HG02938 (cell line): Measurements from ENCODE around the gene GSTM4.

ENCODE experiments used
- ATAC-seq: cut with Tn5 transposase; IDR thresholded peaks from one replicate; pipeline ENCODE4 v1.9.1; 2021; ENCODE audit warnings: mild to moderate bottlenecking, moderate library complexity; ENCODE audit not compliant: unreplicated experiment

GSTM4 gene

DNA sequence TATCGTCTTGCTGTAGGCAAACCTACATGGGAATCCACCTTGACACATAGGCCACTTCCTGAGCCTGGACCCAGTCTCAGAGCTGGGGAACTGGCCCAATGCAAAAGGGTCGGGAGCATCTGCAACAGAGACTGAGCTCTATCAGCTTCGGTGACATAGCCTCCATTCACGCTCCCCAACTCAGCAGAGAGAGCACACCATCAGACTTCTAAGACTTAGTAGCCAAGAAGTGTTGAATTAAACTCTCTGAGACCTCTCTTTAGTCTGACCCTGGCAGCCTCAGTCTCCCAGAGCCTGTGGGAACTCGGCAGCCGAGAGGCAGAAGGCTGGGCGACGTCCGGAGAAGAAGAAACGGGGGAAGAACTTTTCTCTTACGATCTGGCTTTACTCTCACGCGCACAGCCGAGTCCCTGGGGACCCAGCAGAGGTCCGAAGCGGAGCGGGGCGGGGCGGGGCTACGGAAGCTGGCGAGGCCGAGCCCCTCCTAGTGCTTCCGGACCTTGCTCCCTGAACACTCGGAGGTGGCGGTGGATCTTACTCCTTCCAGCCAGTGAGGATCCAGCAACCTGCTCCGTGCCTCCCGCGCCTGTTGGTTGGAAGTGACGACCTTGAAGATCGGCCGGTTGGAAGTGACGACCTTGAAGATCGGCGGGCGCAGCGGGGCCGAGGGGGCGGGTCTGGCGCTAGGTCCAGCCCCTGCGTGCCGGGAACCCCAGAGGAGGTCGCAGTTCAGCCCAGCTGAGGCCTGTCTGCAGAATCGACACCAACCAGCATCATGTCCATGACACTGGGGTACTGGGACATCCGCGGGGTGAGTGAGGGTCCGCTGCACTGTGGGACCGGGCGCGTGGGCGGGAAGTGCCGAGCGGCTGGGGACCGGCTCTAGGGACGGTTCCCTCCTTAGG, at the start of gene GSTM4:
TSS of gene GSTM4 (plus strand) at position 485 of the 905 bp plus-strand sequence. CDS start at position 776, 291 bp downstream.
- ATAC-seq = peak; percentile 82

DNA sequence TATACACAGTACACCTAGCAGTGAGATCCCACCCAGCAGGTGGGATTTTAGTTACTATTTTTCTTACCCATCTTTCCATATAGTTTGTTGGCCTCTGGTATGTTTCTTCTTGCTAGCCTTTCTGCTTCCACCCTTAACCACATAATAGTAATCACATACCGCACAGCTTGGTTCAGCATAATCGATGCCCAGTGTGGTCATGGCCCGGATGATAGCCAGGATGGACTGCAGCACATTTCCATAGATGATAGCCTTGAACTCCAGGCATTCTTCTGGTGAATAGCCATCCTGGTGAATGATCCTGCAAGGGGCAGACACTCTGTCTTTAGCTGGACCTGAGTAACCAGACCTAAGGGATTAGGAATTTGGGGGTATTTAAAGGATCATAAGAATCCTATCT, 46.0 kb upstream of the GSTM4 start:
- no peak for ATAC-seq

DNA sequence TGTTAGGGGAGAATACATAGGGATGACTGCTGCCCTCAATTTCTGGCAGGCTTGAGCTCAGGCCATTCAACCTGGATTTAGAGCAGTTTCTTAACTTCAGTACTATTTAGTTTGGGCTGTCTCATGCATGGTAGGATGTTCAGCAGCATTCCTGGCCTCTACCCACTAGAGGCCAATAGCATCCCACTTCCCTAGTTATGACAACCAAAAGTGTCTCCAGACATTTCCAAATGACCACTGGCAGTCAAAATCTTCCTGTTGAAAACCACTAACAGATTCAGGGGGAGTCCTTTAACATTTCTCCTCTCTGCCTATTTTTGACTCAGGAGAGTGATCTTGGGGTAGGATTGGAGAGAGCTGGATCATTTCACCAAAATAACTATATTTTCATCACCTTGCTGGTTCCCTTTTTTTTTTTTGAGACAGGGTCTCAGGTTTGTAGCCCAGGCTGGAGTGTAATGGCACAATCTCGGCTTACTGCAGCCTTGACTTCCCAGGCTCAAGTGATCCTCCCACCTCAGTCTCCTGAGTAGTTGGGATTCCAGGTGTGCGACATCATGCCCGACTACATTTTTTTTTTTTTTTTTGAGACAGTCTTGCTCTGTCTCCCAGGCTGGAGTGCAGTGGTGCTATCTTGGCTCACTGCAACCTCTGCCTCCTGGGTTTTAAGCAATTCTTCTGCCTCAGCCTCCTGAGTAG, 45.1 kb upstream of the GSTM4 start:
- ATAC-seq = no peak

DNA sequence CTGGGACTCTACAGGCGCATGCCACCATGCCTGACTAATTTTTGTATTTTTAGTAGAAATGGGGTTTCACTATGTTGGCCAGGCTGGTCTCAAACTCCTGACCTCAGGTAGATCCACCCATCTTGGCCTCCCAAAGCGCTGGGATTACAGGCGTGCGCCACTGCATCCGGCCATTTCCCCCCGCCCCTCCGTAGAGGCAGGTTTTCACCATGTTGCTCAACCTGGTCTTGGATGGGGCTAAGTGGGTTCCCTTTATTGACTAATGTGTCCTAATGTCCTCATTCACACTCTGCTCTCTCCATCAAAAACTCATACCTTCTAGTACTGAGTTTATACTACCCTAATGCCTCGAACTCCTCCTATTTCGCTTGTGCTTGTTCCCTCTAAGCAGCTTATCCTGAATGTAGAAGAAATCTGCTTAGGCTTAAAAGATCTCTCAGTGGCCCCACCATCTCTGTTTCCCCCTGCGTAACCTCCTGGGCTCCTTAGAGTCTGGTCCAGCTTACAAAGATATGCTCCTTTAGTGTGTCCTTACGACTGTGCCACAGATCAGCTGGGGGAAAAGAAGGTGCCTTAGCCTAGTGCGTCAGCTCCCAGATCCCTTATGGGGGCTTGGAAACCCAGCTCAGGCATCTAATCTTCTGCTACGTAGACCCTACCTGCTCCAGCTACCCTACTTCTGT, 44.5 kb upstream of the GSTM4 start:
- no peak for ATAC-seq

DNA sequence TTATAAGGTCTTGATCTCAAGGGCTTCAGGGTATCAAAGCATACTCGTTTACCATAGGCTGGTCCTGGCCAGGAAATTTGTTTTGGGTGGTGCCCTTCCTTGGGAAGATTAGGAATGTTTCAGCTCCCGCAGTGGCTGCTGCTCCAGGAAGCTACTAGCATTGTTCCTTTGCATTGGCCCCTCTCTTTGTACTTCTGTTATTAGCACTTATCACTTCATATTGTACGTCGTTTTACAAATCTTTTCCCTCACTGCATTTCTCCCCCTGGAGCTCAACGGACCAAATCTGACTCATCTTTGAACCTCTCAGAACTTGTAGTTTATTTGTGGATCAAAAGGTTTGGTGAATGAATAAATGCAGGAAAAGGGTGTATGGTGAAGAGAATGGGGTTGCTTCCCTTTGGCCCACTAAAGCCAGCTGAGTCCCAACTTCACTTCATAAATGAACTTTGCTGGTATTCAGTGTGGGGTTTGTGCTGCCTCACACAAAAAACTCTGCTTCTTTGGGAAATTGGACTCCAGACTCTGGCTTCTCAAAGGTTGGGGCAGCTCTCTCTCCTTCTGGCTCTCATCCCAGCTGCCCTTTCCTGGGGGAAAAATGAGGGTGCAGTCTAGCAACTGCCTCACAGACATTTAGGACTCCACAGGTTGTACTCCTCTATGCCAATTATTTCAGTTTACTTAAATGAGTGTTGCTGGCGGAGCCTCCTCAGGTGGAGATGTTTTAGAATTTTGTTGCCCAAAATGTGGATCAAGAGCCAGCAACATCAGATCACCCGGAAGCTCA, 42.3 kb upstream of the GSTM4 start:
- ATAC-seq = no peak

DNA sequence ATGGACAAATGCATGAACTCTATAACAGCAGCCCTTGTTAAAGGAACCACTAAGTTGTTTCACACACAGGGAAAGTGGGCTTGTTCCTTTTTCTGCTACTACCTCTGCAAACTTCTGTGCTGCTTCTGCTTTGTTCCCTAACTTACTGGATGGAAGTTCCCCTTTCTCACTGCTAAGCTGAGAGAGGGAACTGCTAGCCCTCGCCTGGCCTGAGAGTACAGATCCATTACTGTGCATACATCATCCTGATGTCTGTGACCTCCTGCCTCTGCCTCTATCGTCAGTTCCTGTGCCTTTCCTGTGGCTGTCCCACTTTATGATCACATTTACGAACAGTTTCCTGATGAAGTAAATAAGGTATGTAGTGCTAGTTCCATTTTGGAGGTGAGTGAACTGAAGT, 40.0 kb upstream of the GSTM4 start:
- no peak for ATAC-seq

DNA sequence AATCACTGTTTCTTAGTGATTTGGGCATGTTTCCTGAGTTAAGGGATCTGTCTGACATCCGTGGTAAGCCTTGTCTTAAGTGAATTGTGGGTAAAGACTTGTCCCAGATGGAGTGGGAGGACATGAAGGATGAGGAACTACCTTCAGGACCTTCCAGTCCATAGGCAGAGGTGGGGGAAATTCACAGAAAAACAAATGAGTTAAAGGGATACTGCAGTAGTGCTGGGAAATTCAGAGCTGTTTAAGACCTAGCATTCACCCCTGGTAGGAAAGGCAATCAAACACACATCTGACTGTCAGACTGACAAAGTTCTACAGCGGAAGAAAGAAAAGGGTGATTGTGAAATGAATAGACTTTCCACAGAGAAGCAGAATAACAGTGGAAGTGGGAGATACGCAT, 39.5 kb upstream of the GSTM4 start:
- no peak for ATAC-seq

DNA sequence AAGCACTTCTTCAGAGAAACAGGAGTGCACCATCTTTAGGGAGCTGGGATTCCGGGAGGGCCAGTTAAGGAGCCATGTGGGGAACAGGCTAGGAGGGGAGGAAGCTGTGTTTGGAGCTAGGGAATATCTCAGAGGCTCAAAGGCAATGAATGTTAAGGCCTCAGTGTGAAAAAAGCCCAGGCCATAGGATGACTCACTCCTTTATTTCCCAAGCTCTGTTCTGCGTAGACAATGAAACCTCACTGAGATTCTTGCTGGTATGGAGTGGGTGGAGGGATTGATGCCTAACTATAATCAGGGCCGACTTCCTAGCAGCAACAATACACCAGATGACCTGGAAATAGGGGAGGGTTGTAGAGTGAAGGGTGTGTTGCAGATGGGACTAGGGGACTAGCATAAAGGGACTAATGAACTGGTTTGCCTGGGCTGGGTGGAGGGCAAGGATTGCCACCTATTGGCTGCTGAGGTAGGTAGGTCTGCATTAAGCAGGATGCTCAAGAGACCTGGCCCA, 38.6 kb upstream of the GSTM4 start:
- no peak for ATAC-seq

DNA sequence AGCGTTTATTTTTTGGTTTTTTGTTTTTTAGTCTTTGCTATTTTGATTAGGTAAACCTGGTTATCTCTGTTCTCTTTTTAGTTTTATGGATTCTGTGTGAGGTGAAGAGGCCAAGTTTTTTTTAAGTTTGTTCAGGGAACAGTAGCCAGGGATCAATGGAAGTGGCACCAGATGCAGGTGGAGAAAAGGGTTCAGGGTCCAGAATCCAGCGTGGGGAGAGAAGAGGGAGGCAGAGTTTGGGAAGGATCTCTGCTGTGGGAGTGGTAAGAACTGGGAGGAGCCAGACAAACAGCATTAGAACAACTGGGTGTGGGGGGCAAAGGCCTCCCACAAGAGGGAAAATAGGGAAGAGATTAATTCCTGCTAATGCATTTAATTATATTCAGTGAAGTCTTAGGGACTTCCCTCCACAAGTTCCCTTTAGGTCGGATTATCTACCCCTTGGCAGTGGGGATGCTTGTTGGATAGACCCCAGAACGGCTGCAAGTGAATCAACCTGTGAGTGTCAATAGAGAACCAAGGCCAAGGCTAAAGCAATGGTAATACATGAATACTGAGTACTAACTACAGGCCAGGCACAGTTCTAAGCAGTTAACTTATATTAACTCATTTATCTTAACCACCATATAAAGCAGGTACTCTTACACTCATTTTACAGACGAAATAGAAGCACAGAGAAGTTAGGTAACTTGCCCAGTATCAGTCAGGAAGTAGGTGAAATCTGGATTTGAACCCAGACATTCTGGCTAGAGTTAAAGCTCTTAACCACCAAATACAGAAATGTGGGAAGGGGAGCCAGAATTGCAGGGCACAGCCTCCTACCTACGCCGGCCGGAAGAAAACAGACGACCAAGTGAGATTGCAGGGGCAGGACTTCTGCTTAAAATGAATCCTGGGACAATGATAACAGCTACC, 37.0 kb upstream of the GSTM4 start:
- no peak for ATAC-seq

DNA sequence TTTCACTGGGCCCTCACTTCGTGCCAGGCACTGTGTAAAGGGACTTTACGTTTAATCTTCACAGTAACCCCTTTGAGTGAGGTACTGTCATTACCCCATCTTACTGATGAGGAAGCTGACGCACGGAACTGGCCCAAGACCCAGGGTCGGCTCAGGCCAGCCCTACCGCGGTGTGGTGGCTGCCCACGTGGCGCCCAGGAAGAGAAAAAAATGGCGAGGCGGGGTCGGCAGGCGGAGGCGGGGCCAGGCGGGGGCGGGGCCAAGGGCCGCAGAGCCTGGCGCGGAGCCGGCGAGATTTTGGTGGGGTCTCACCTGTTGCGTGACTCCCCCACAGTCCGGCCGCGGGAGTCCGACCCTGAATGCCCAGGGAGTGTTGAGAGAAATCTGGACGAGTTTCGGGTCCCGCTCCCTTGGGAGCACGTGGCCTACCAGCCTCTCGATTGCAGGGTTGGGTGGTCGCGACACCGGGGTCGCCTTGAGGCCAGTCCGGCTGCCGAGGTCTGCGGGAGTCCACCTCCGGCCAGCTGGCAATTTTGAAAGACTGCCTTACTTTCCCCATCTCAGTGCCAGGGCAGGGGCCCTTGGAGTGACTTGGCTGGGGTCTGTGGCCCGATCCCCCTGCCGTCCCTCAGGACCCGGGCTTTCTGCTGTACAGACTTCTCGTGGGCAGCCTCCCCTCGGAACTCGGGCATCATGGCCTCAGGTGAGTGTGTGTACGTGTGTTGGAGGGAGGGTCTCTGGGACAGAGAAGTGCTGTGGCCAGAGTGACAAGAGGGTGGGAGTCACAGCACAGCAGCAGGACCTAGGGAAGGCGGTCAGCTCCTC, 36.1 kb upstream of the GSTM4 start, which contains the start of the genes AMPD2 and GNAT2:
TSS of gene AMPD2 (plus strand) at position 262 of the 825 bp plus-strand sequence. CDS start 1,339 bp downstream, outside the sequence.
TSS of gene GNAT2 (minus strand) at position 41 of the 825 bp plus-strand sequence. CDS start 6,746 bp downstream, outside the sequence.
- ATAC-seq = peak; percentile 44

DNA sequence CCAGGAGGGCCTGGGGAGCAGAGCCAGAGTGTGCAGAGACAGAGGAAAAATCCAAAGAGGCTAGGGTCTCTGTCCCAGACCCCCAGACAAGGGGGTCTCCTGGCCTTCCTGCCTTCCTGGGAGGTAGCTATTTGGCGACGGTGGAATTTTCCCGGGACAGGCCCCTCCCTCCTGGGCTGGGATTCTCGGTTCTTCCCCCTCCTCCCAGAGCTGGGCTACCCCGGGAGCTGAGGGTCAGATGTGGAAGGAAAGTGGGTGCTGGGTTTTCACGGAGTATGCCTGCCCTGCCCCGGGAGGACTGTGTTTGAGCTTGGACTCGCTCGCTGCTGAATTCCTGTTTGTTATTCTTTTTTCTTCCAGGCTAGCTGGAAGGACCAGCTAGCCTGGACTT, 35.5 kb upstream of the GSTM4 start:
- ATAC-seq = no peak

DNA sequence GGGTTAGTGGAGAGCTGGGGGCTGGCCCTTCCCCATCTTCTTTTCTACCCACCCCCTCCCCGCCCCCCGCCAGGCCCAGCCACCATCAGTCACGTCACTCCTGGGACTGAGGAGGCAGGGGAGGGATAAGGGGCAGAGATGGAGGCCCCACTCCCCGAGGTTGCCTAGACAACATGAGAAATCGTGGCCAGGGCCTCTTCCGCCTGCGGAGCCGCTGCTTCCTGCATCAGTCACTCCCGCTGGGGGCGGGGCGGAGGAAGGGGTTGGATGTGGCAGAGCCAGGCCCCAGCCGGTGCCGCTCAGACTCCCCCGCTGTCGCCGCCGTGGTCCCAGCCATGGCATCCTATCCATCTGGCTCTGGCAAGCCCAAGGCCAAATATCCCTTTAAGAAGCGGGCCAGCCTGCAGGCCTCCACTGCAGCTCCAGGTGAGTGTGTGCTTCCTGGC, 35.0 kb upstream of the GSTM4 start:
- ATAC-seq = peak; percentile 61

DNA sequence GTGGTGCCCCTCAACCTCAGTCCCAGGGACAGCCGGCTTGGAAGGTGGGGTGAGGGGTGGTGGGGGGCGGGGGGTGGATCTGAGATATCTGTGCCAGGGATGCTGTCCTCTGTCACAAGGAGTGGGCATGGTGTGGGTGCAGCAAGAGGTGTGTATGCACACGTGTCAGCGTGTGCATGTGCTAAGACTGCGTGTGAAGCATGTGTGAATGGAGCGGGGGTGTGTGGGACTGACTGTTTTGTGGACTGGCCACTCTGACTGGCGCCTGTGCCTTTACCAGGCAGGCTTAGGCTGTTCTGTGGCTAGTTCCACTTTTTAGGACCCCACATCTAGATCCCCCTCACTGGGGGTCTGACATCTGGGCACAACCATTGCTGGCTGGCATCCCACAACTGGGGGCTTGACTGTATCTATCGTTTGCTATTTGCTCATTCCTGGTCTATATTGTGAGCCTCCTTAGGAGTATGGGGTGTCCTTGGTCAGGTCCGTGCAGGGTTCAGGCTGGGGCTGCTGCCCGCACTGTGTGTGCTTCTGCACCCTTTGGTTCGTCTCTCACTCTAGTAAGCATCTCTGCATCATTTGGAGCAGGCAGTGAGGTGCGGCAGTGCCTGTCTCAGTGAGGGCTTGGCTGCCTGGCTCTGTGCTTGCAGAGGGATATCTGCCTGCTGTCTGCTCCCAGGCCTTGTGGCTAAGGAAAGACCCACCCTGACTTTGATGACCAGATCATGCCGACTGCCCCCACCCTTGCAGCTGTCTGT, 34.3 kb upstream of the GSTM4 start:
- no peak for ATAC-seq

DNA sequence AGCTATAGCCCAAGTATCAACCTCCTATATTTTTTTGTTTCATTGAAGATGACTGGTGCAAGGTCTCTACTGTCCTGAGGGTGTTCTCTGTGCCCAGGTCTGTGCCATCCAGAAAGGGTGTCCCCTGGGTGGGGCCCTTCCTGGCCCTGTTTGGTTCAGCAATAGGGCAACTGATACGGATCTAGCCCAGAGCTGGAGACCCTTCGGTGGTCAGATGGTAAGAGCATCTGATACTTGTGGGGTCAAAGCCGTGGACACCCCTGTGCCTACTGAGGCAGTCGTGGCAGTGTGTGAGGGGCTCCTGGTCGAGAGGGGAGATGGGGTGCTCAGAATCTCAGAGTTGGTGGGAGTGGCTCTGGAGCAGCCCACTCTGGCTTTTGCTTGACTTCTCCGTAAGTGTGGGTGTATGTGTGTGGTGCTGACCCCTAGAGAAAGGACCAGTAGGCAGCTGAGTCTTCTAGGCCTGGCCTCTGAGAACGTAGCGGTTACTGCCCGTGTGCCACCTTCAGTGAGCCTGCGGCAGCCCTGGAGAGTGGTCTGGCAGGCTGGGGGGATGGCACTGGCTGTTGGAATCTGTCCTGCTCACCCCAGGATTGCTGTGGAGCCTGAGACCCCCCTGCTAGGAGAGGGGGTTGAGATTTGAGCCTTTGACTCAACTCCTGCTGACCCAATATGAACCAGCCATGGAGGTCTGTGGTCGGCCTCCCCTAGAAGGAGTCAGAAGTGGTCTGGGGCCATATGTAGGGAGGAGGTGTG, 33.6 kb upstream of the GSTM4 start:
- no peak for ATAC-seq

DNA sequence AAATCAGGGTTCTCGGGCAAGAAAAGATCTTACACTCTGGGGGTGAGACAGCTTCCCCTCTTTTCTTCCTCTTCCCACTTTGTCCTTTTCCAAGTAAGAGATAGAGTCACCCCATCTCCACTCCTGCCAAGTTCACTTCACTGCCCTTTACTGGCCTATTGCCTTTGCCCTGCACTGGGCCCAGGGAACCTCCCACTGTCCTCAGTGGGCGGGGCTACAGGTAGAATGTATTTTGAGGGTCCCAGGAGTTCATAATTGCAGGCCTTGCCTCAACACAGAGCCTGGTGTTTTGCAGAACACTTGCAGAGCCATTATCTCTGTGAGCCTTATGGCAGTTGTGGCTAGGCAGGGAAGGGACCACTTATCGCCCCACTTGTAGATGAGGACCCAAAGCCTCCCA, 33.0 kb upstream of the GSTM4 start:
- no peak for ATAC-seq

DNA sequence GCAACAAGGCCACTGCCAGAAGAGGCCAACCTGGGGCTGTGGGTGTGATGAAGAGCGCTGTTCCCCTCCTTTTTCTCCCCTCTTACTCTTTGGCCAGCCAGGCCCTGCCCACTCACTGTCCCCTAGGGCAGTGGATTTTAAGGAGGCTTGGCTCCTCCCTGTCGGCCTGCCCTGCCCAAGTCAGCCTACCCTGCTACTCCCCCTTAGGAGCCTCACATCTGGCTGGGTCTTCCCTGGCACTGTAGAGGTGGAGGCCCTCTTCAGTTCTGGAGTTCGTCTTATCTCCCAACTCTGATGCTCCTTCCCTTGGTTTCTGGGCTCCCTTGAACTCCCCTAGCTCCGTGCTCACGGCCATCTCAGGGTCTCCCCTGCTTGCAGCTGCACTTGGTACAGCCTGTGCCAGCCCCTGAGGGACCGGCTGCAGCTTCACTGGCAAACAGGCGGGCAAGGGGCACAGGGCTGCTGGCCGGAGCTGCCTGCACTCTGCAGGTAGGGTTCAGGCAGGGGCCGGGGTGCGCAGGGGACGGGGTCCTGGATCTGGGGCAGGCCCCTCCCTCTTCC, 32.2 kb upstream of the GSTM4 start:
- ATAC-seq = no peak
